CD4-positive, alpha-beta T cell treated with Interleukin-6 at 100 ng/mL for 8 hours (primary cell): ENCODE data around the gene HSDL1.

Experiments
- DNase-seq: peaks from one replicate; pipeline ENCODE4 v3.0.0-alpha.2; 2020; ENCODE audit warnings: mixed read lengths, low spot score

HSDL1 gene

DNA sequence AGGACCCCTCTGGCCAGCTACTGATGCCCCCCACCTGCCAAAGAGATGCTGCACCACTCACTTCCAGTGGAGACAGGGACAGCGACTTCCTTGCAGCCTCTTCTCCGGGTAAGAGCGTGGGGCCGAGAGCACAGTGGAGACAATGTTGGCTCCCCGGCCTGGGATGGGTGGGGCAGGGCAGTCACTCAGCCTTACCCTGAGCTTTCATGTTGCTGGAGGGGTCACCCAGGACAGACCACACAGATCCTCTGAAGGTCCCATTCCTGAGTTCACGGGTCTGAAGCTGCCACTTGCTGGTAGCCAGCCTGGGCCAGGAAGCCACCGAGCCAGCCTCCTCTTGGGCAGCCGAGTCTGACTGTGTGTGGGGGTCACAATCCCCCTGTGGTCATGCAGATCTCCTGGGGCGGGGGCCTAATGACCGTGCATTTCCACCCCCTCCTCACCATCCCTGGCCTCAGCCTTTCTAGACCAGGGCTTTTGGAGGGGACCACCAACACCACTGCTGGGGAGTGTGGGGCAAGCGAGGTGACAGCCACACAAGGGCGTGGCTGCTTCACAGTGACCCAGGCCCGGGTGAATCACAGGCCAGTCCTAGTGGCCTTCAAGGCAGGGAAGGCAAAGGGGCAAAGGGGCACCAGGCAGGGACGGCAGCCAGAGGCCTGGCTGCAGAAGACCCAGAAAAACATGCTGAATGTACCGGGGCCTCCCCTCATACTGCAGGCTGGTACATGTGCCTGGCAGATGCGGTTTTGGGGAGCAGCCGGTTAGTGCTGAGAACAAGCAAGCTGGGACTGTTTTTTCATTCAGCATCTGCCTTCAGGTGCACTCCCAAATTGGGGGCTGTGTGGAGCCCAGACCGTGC lies 31.4 kb upstream of the HSDL1 start:
- no peak for DNase-seq

DNA sequence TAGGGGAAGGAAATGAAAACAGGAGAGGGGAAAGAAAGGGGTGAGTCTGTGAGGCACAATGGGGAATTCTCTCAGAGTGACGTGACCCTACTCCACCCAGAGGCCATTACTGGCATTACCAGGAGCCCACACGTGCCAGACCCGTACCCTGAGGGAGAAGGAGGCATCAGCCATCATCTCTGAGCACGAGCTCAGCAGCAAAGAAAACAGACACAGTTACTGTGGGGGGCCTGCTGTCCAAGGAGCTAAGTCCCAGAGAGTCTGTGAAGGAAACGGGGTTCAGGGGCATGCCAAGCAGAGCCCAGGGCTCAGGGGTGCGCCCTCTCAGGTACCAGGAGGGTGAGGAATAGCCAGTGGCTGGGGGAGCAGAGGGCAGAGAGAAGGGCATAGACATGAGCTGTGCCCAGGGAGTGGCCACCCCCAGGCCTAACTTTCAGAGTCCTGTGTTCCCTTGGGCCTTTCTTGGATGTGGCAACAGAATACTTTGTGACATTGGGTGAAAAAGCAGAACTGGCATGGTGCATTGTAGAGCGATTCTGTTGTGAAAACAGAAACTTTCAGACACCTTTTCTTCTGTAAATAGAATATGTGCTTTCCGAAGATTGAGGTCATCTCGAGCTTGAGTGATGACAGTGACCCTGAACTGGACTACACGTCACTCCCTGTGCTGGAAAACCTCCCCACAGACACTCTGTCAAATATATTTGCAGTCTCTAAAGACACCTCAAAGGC lies 30.5 kb upstream of the HSDL1 start:
- DNase-seq: peak; percentile 36

DNA sequence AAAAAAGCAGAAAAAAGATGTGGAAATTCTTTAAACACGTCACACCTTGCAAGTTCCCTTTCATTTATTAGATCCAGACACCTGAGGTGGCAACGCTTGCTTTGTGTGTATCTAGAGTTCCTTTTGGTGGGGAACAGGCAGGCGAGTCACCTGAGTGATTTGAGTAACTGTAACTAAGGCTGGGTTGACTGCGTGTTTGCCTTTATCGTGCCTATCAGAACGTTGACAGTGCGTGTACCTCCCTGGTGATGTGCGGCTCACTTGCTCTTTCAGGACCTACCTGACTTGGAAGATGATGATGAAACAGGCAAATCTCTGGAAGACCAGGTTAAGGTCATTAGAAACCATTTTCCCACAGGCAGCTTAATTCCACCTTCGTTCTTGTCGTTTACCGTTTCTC lies 29.4 kb upstream of the HSDL1 start:
- DNase-seq: no peak

DNA sequence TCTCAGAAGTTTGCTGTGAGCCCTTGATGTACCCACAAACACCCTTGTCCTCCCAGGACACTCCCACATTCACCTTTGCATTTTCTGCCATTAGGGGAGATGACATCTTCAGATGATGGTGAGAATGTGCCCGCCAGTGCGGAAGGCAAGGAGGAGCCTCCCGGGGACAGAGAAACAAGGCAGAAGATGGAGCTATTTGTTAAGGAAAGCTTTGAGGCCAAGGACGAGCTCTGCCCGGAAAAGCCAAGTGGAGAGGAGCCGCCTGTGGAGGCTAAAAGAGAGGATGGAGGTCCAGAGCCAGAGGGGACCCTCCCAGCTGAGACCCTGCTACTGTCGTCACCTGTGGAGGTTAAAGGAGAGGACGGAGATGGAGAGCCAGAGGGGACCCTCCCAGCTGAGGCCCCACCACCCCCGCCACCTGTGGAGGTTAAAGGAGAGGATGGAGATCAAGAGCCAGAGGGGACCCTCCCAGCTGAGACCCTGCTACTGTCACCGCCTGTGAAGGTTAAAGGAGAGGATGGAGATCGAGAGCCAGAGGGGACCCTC lies 24.9 kb upstream of the HSDL1 start:
- DNase-seq: no peak

DNA sequence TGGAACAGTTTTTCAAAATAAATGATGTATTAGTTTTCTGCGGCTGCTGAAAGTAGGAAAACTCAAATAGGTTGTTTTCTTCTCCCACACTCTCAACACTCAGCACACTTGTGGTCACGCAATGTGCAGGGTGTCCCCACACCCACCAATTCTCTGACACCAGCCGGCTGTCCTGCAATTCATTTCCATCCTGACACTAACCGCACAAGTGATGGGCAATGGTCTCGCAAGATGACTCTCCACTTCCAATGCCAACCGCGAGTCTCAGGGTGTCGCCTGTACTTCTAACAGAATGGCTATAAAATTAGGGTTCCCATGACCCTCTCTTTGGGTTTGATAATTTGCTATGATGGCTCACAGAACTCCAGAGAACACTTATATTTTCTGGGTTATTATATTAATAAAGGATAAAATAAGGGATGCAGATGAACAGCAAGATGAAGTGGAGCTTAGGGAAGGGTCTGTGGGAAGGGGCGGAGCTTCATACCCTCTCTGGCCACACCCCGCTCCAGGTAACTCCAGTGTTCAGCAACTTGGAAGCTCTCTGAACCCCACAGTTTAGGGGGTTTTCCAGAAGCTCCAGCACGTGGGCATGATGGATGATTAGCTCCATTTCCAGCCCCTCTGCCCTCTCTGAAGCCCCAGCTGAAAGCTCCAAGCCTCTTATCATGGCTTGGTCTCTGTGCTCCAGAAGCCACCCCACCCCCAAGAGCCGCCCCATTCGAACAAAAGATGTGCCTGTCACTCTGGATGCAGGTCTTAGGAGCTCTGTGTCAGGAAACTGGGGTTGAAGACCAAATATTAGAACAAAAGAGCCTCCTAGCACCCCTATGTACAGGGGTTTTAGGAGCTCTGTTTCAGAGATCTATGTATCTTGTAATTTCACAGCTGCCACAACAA lies 22.1 kb upstream of the HSDL1 start:
- DNase-seq: no peak

DNA sequence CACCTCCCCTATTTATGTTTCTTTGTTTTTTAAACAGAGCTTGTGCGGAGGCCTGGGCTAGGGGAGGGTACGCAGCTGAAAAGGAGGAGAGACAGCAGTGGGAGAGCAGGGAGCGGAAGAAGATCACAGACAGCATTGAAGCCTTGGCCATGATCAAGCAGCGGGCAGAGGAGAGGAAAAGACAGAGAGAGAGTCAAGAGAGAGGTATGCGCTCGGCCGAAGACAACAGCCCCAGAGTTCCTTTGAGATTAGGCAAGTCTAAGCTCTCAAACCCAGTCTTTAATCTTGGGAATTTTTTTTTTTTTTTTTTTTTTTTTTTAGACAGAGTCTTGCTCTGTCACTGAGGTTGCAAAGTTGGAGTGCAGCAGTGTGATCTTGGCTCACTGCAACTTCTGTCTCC lies 20.8 kb upstream of the HSDL1 start:
- DNase-seq: no peak

DNA sequence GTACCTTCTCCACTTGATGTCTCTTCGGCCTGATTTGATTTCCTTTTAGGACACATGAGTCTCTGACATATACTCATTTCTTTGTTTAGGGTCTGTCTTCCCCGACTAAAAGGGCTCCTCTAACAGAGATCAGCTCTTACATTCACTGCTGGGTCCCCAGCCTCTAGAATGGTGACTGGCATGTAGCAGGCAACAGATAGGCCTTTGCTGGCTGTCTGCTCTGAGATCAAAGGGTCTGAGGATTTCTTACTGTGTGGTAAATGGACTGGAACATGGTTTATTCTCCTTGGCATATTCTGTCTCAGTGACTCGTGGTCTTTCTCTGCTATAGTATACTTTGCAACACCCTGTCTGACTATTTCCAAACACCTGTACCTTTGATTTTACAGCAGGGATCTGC lies 16.8 kb upstream of the HSDL1 start:
- no peak for DNase-seq

DNA sequence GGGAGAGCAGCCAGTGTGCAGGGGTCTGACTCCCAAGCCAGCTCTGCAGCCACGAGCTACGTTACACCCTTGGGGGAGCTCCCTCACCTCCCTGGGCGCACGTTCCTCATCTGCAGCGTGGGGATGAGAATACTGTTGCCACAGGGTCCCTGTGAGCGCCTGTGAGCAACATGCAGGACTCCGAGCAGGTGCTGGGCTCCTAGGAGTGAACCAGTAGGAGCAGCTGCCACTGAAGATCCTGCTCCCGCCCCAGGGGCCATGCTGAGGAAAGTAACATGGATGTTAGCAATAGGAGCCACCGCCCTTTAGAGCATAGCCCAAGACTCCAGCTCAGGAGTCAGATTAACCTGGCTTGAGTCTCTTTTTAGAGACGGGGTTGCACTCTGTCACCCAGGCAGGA lies 16.1 kb upstream of the HSDL1 start:
- no peak for DNase-seq

DNA sequence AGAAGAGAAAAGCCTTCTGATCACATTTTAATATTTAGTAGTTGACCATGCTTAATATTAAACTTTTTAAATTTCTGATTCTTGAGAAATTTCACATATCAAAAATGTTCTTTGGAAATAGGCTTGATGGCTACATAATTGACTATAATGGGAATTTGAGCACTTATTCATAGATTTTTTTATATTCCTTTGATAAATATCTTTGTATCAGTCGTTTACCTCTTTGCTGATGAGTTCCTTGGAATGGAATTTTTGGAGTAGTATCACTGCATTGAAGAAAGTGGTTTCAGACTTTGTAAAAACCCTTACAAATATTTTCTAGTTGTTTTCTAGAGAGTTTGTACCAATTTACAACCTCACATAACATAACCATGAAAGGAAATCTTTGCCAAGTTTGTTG lies 14.8 kb upstream of the HSDL1 start:
- no peak for DNase-seq

DNA sequence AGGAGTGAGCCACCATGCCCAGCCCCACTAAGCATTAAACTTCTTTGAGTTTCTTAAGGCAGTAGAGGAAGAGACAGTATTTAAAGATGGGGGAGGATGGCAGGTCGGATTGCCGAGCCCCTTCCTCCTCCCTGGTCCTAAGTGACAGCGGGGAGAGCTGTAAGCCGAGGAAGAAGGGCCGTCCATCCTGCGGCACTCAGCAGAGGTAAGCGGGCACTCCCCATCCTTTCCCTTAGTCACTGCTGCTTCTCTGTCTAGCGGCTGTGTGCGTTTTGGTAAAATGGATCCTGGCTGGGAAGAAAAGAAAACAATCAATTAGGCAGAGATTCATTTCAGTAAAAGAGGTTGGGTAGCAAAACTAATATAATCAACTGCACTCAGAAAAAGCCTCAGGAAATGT lies 14.0 kb upstream of the HSDL1 start:
- DNase-seq: no peak

DNA sequence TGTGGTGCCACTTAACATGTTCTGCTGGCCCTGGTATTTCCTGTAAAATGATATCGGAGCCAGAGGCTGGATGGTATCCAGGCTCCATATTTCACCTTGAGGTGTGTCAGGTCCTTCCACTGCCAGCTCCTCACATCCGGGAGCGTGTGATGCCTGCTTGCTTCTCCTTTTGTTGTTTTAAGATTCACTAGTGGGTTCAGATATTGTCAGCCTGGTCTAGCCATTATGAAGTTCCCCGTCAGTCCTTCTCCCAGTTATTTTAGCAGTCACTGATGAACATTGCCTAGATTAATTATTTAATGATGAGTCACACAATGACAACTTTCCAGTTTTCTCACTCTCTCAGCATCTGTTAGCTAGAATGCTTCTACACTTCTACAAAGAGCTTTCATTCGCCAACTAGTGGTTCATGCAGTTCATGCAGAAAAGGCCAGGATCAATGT lies 11.4 kb upstream of the HSDL1 start:
- no peak for DNase-seq

DNA sequence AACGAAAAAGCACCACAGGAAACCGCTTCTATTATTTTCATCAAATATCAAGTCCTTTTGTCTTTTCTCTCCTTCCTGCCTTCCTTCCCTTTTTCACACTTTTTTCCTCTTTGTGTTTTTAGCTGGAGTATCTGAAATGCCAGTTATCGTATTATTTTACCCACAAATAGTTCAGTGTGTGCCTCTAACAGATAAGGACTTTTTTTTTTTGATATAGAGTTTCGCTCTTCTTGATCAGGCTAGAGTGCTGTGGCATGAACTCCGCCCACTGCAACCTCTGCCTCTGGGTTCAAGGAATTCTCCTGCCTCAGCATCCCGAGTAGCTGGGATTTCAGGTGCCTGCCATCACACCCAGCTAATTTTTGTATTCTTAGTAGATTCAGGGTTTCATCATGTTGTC lies 10.8 kb upstream of the HSDL1 start:
- no peak for DNase-seq

DNA sequence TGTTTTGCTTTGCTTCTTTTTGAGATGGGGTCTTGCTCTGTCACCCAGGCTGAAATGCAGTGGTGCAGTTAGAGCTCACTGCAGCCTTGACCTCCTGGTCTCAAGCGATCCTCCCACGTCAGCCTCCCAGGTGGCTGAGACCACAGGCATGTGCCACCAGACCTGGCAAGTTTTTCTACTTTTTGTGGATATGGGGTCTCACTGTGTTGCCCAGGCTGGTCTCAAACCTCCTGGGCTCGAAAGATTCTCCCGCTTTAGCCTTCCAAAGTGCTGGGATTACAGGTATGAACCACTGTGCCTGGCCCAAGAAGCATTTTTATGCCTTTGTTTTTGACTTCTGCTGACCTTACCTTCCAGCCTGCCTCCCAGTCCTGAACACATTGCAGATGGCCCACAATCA lies 10.2 kb upstream of the HSDL1 start:
- no peak for DNase-seq

DNA sequence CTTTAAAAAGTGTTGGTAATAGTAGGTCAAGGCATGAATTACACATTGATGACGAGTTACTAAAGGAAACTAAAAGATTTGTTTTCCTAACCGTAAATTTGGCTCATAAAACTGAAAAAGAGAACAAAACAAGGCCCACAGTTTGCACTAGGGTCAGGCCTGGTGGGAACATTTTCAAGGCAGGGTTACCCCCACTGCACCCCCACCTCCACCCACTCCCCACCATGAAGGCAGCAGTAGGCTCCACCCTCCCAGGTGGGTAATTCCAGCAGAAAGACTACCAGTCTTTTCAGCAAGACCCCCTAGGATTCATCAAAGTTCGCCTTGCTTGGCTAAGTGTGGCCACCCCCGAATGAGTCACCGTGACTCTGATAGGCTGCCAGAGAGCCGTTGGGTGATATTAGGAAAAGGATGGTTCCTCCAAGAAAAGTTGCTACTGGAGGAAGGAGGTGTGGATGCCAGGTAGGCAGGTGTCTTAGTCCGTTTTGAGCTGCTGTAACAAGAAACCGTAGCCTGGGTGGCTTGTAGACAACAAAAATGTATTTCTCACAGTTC lies 8.8 kb upstream of the HSDL1 start:
- DNase-seq: no peak

DNA sequence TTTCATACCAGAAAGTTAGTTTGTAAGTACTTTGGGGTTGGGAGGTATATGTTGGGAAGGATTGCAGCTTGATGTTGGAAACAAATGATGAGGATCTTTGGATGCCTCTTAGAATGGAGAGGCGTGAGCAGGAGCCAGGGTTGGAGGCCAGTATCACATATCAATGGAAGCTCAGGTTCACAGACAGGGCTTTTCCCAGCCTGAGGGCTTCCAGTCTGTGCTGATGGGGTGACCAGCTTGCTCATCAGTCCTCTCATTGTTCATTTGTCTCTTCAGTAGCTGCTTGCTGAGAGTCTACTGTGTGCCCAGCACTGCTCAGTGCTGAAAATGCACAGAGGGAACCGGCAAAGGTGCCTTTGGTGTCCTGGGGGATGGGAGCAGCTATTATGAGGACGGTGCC lies 5.9 kb upstream of the HSDL1 start:
- DNase-seq: no peak

DNA sequence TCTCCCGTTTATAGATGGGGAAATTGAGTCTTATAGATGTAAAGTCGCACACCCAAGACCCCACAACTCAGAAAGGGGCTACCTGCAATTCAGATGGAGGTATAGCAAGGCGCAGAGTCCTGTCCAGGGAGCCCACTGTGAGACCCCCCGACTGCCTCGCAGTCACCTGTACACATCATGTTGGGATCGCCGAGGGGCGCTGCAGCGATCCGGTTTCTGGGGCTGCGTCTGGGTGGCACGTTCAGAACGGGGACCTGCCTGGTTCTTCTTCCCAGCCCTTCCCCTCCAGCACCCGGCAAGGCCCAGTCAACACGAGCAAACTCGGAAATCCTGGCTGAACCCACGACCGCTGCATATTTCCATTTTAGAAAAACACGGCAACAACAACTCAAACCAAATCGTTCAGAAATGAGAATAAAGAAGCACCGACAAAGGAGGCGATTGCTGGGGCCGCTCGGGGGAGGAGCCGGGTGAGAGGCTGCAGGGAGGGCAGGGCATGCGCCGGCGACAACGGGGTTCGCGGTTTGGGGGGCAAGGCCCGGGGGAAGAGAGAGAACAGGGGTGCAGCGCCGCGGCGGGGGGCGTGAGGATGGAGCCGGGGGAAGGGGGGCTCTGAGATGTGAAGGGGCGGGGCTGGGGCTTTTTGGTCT lies 643 bp downstream of the HSDL1 start:
- peak; percentile 11 for DNase-seq

DNA sequence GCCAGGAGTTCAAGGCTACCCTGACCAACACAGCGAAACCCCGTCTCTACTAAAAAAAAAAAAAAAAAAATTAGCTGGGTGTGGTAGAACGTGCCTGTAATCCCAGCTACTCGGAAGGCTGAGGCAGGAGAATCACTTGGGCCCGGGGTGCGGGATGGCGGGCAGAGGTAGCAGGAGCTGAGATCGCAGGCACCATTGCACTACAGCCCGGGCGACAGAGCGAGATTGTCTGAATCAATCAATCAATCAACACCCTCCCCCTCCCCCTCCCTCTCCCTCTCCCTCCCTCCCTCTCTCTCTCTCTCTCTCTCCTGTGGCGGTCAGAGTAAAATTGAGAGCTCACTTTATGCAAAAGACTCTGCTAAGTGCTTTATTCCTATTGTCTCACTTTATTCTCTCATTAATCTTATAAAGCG lies 1.2 kb downstream of the HSDL1 start:
- no peak for DNase-seq

DNA sequence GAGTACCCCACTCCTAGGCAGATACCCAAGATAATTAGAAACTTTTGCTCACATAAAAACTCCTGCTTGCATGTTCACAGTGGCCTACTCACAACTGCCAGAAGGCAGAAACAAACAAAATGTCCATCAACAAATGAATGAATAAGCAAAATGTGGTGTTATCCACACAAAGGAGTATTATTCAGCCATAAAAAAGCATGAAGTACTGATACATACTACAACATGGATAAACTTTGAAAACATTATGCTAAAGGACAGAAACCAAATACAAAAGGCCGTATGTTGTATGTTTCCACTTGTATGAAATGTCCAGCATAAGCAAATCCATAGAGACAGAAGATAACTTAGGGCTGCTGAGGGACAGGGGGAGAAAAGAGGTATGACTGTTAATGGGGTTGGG lies 1.9 kb downstream of the HSDL1 start:
- DNase-seq: no peak

DNA sequence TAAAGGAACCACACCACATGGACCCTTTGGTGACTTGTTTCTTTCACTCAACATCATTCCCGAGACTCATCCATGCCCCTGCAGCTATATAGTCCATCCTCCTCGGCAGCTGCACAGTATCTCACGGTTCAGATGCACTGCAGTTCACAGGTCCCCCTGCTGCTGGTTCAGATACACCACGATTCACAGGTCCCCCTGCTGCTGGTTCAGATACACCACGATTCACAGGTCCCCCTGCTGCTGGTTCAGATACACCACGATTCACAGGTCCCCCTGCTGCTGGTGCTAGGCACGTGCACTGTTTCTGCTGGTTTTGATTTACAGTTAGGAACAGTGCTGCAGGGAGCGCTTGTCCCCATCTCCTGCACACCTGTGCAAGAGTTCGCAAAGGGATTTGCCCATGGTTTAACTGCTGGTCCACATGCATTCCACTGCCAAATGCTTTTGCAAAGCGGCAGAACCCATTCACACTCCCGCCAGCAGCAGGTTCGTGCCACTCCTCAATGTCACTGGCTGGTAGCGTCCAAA lies 3.8 kb downstream of the HSDL1 start:
- no peak for DNase-seq

DNA sequence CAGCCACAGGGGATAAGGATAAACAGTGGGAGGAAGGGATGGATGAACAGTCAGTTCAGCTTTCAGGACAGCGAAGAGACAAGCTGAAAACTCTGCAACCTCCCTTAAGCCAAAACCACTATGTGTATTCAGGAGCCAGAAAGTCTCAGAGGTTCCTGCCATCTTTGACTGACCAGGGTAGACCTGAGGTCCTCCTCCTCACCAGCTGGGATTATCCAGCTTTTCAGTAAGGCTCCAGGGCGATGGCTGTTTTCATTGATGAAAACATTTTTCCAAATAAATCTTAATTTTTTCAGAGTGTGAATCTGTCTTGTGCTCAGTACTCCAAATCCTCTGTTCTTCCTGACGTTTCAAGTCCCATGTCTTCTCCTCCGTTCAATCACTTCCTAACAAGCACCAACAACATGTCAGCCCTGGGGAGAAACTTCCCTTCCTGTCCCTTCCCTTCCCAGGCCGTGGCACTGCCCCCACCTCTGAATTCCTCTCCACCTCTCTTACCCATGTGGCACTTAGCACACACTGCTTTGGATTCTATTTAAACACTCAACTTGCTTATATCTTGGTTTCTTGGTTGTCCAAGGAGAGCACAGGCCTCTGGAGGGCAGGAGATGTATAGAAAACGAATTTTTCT lies 5.2 kb downstream of the HSDL1 start:
- DNase-seq: no peak
